Measurements from ENCODE around the gene MTM1. TPM values are rescaled to one million over a fixed set of nuclear protein-coding genes. Genes with fewer than 3 reads are reported as not detected.

MTM1 gene
- polyA plus RNA-seq, 2 donors, result 2.6 to 5.0 TPM

DNA sequence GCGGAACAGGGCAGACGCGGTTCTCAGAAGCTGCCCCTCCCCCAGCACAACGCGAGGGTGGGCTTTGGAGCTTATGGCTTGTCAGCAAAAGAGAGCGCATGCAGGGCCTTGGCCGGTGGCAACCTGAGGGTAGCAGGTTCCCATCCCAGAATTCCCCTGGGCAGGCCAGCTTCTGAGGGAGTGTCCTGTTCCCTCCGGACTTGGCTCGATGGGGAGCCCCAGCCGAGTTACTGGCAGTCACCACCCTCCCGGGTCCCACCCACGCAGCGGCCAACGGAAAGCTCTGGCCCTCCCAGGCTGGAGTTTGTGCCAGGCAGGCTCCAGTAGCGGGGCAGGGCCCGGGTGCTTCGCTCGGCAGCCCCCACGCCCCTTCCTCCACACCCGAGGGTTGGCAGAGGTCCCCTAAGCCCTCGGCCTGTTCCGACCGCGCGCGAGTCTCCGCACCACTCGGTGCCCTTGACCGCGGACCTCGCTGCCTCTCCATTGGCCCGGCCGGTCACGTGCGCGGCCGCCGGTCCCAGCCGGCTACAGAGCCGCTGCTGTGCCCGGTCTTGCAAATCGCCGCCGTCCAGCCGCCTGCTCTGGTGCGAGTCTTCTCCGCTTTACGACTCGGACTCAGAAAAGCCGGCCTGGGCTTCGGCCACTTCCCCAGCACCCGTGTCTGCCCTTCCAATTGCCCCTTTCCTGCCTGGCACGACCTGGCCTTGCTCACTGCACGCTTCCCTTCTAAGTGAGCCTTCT is 20.9 kb upstream of the MTM1 start:
- H3K36me3 ChIP-seq (ENCODE audit: control insufficient read depth in 2 of 2, insufficient read depth in 2 of 2, low read length in 1 of 2), result no peaks in the 10 kb centered on the region
- peak overlapping the region; percentile 69 to 81 for H3K27ac ChIP-seq (ENCODE audit: low read depth in 2 of 2, low read length in 1 of 2)
- 7 to 34% methylated on average over 49 to 54 of the region's 54 CpGs for WGBS, 2 donors
- peaks cover 0 to 4% of the 10 kb centered on the region in 2 donors for H3K9me3 ChIP-seq (ENCODE audit: control insufficient read depth in 2 of 2, insufficient read depth in 1 of 2, low read depth in 1 of 2, low read length in 1 of 2)
- peak overlapping the region; percentile 30 to 52 for H3K4me3 ChIP-seq (ENCODE audit: low read depth in 1 of 2, low read length in 2 of 2)
- H3K4me1 ChIP-seq (ENCODE audit: control insufficient read depth in 2 of 2, insufficient read depth in 2 of 2, low read length in 1 of 2), result peaks cover 2 to 5% of the 10 kb centered on the region in 2 donors
- H3K27me3 ChIP-seq (ENCODE audit: control insufficient read depth in 1 of 2, insufficient read depth in 2 of 2, low read length in 2 of 2), result no peaks in the 10 kb centered on the region

DNA sequence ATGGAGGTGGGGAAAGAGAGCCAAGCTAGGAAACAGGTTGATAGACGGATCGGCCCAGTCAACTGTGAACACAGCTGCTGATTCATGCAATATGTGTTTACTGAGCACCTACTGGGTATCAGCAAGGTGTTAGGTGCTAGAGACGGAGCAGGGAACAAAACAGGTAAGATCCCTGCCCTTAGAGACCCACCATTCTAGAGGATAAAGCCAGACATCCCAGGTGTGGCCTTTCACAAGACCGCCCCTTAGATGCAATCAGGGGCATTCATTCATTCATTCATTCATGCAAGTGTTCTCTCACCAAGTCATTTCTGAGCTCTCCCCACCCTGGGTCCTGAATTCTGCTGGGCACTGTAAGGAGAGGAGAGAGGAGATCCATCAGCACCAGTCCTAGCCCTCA is 20.2 kb upstream of the MTM1 start:
- no peak overlapping the region for H3K4me3 ChIP-seq (ENCODE audit: low read depth in 1 of 2, low read length in 2 of 2)
- H3K27me3 ChIP-seq (ENCODE audit: control insufficient read depth in 1 of 2, insufficient read depth in 2 of 2, low read length in 2 of 2), result no peaks in the 10 kb centered on the region
- peaks cover 0 to 4% of the 10 kb centered on the region in 2 donors for H3K9me3 ChIP-seq (ENCODE audit: control insufficient read depth in 2 of 2, insufficient read depth in 1 of 2, low read depth in 1 of 2, low read length in 1 of 2)
- peak overlapping the region; percentile 69 to 81 for H3K27ac ChIP-seq (ENCODE audit: low read depth in 2 of 2, low read length in 1 of 2)
- 64 to 66% methylated on average over 4 of the region's 4 CpGs for WGBS, 2 donors
- no peaks in the 10 kb centered on the region for H3K36me3 ChIP-seq (ENCODE audit: control insufficient read depth in 2 of 2, insufficient read depth in 2 of 2, low read length in 1 of 2)
- H3K4me1 ChIP-seq (ENCODE audit: control insufficient read depth in 2 of 2, insufficient read depth in 2 of 2, low read length in 1 of 2), result peaks cover 2 to 5% of the 10 kb centered on the region in 2 donors

DNA sequence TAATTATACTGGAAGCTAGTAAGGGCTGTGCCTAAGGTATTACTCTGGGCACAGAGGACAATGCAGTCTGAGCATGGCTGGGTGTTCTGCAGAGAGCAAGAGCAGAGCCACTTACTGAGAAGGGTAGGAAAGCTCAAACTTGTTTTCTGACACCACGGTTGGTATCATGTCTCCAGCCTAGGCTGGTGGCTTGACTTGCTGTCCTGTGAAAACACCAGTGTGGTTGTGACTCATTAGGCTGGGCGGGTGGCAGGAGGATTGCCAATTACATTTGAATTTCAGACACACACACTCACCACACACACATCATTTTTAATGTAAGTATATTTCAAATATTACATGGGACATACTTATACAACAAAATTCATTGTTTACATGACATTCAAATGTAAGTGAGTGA is 19.7 kb upstream of the MTM1 start:
- no peaks in the 10 kb centered on the region for H3K27me3 ChIP-seq (ENCODE audit: control insufficient read depth in 1 of 2, insufficient read depth in 2 of 2, low read length in 2 of 2)
- no peak overlapping the region for H3K4me3 ChIP-seq (ENCODE audit: low read depth in 1 of 2, low read length in 2 of 2)
- H3K36me3 ChIP-seq (ENCODE audit: control insufficient read depth in 2 of 2, insufficient read depth in 2 of 2, low read length in 1 of 2), result no peaks in the 10 kb centered on the region
- peak overlapping the region in 1 of 2 donors; percentile 33 for H3K27ac ChIP-seq (ENCODE audit: low read depth in 2 of 2, low read length in 1 of 2)
- H3K4me1 ChIP-seq (ENCODE audit: control insufficient read depth in 2 of 2, insufficient read depth in 2 of 2, low read length in 1 of 2), result peaks cover 2 to 5% of the 10 kb centered on the region in 2 donors
- 45 to 53% methylated on average over 2 of the region's 2 CpGs for WGBS, 2 donors
- peaks cover 0 to 4% of the 10 kb centered on the region in 2 donors for H3K9me3 ChIP-seq (ENCODE audit: control insufficient read depth in 2 of 2, insufficient read depth in 1 of 2, low read depth in 1 of 2, low read length in 1 of 2)

DNA sequence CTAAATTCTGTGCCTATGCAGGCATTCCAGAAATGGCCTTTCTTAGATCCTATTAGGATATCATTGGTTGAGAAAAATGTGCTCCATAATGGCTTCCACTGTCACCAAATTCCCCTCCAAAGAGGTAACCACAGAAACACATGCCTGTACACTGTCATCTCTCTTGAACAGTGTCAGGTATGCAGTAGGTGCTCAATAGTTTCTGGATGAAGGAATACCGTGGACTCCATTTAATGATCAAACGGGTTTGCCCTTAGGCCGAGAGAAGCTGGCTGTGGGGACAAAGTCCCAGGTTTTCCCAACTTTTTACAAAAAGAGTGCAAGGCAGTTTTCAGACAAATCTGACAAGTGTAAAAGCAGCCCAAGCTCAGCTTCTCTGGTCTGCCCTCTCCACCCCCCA is 16.5 kb upstream of the MTM1 start:
- peaks cover 2 to 5% of the 10 kb centered on the region in 2 donors for H3K4me1 ChIP-seq (ENCODE audit: control insufficient read depth in 2 of 2, insufficient read depth in 2 of 2, low read length in 1 of 2)
- H3K27ac ChIP-seq (ENCODE audit: low read depth in 2 of 2, low read length in 1 of 2), result no peak overlapping the region
- peaks cover 0 to 4% of the 10 kb centered on the region in 2 donors for H3K9me3 ChIP-seq (ENCODE audit: control insufficient read depth in 2 of 2, insufficient read depth in 1 of 2, low read depth in 1 of 2, low read length in 1 of 2)
- 83 to 89% methylated on average over 3 of the region's 3 CpGs for WGBS, 2 donors
- H3K4me3 ChIP-seq (ENCODE audit: low read depth in 1 of 2, low read length in 2 of 2), result no peak overlapping the region
- peaks cover 0 to 6% of the 10 kb centered on the region in 2 donors for H3K27me3 ChIP-seq (ENCODE audit: control insufficient read depth in 1 of 2, insufficient read depth in 2 of 2, low read length in 2 of 2)
- no peaks in the 10 kb centered on the region for H3K36me3 ChIP-seq (ENCODE audit: control insufficient read depth in 2 of 2, insufficient read depth in 2 of 2, low read length in 1 of 2)

DNA sequence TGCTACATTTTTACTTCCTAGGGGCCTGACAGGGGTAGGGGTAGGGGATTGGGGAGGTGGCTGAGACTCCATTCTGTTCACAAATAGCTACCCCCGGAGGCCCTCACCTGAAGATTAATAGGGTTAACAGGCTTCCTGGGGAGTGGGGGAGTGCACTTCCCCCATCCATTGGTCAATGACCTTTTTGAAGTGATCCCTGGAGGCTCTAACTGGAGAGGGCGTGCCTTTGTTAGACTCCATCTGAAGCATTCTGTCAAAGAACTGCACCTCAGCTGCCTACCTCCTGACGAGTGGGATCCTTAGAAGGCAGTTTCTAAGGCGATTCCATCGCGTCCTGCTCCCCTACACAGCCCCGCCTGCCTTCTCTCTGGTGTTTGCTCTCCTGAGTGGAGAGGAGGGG is 10.0 kb upstream of the MTM1 start:
- peaks cover 0 to 3% of the 10 kb centered on the region in 2 donors for H3K9me3 ChIP-seq (ENCODE audit: control insufficient read depth in 2 of 2, insufficient read depth in 1 of 2, low read depth in 1 of 2, low read length in 1 of 2)
- no peaks in the 10 kb centered on the region for H3K4me1 ChIP-seq (ENCODE audit: control insufficient read depth in 2 of 2, insufficient read depth in 2 of 2, low read length in 1 of 2)
- peaks cover 0 to 6% of the 10 kb centered on the region in 2 donors for H3K27me3 ChIP-seq (ENCODE audit: control insufficient read depth in 1 of 2, insufficient read depth in 2 of 2, low read length in 2 of 2)
- H3K36me3 ChIP-seq (ENCODE audit: control insufficient read depth in 2 of 2, insufficient read depth in 2 of 2, low read length in 1 of 2), result no peaks in the 10 kb centered on the region
- H3K27ac ChIP-seq (ENCODE audit: low read depth in 2 of 2, low read length in 1 of 2), result no peak overlapping the region
- no peak overlapping the region for H3K4me3 ChIP-seq (ENCODE audit: low read depth in 1 of 2, low read length in 2 of 2)
- 34 to 61% methylated on average over 7 of the region's 7 CpGs for WGBS, 2 donors

DNA sequence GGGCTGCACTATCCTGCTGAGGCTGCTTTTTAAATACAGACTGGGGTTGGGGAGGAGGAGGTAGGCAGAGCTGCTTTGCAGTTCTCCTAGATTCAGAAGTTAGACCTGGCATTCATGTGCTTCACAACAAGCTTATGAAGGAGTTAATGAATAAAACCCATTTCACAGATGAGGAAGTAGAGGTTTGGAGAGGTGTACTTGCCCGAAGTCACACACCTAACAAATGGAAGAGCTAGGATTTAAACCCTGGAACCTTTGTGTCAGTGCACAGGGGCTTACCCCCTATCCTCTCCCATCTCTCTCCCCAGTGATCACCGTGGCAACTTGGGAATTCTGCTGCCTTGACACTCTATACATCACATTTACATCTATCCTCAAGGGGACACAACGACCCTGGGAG is 3.6 kb upstream of the MTM1 start:
- Histone ChIP-seq H3K9me3 (ENCODE audit: control insufficient read depth in 2 of 2, insufficient read depth in 1 of 2, low read depth in 1 of 2, low read length in 1 of 2) (no peaks in the 10 kb centered on the region), H3K36me3 (ENCODE audit: control insufficient read depth in 2 of 2, insufficient read depth in 2 of 2, low read length in 1 of 2) (no peaks in the 10 kb centered on the region), H3K27ac (ENCODE audit: low read depth in 2 of 2, low read length in 1 of 2) (no peak overlapping the region), H3K4me1 (ENCODE audit: control insufficient read depth in 2 of 2, insufficient read depth in 2 of 2, low read length in 1 of 2) (no peaks in the 10 kb centered on the region), H3K4me3 (ENCODE audit: low read depth in 1 of 2, low read length in 2 of 2) (no peak overlapping the region), H3K27me3 (ENCODE audit: control insufficient read depth in 1 of 2, insufficient read depth in 2 of 2, low read length in 2 of 2) (no peaks in the 10 kb centered on the region)
- WGBS, 2 donors, result 56 to 68% methylated on average over 3 of the region's 3 CpGs

DNA sequence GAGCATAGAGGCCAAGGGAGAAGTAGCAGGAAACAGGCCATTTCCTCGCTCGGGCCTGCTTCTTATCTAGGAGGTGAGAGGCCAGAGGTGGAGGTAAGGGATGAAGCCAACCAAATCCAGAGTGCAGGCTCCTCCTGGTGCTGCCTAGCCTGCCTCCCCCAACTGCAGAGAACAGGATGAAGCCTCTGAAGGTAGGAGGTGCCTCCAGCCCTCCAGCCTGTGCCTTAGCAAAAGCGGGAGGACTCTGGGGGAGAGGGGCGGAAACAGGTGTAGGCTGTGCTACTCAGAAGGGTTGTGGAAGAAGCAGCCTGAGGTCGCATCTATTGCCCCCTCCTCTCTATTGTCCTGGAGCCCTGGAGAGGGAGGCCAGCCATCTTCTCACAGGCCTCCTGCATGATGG is 2.9 kb upstream of the MTM1 start:
- no peaks in the 10 kb centered on the region for H3K4me1 ChIP-seq (ENCODE audit: control insufficient read depth in 2 of 2, insufficient read depth in 2 of 2, low read length in 1 of 2)
- no peaks in the 10 kb centered on the region for H3K36me3 ChIP-seq (ENCODE audit: control insufficient read depth in 2 of 2, insufficient read depth in 2 of 2, low read length in 1 of 2)
- no peaks in the 10 kb centered on the region for H3K27me3 ChIP-seq (ENCODE audit: control insufficient read depth in 1 of 2, insufficient read depth in 2 of 2, low read length in 2 of 2)
- no peak overlapping the region for H3K4me3 ChIP-seq (ENCODE audit: low read depth in 1 of 2, low read length in 2 of 2)
- H3K9me3 ChIP-seq (ENCODE audit: control insufficient read depth in 2 of 2, insufficient read depth in 1 of 2, low read depth in 1 of 2, low read length in 1 of 2), result no peaks in the 10 kb centered on the region
- no peak overlapping the region for H3K27ac ChIP-seq (ENCODE audit: low read depth in 2 of 2, low read length in 1 of 2)
- 69 to 85% methylated on average over 5 of the region's 5 CpGs for WGBS, 2 donors

DNA sequence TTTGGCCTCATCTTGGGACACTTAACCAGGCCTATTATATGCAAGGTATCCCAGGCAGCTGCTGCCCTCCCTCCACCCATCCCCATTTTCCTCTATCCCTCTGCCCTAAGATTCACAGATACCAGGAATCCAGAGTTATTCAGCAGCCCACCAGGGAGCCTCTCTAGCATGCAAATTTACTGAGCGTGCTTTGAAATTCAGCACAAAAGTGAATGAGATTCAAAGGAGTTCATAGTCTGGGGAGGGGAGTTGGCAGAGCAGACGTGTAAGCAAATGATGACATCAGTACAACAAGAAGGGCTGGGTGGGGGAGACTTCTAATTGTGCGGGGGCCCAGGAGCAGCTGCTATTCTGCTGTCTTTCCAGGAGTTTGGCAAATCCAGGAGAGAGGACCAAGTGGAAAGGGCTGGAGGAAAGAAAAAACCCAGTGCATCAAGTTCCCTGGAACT is 1.7 kb upstream of the MTM1 start:
- 52 to 62% methylated on average over 3 of the region's 3 CpGs for WGBS, 2 donors
- no peaks in the 10 kb centered on the region for H3K4me1 ChIP-seq (ENCODE audit: control insufficient read depth in 2 of 2, insufficient read depth in 2 of 2, low read length in 1 of 2)

DNA sequence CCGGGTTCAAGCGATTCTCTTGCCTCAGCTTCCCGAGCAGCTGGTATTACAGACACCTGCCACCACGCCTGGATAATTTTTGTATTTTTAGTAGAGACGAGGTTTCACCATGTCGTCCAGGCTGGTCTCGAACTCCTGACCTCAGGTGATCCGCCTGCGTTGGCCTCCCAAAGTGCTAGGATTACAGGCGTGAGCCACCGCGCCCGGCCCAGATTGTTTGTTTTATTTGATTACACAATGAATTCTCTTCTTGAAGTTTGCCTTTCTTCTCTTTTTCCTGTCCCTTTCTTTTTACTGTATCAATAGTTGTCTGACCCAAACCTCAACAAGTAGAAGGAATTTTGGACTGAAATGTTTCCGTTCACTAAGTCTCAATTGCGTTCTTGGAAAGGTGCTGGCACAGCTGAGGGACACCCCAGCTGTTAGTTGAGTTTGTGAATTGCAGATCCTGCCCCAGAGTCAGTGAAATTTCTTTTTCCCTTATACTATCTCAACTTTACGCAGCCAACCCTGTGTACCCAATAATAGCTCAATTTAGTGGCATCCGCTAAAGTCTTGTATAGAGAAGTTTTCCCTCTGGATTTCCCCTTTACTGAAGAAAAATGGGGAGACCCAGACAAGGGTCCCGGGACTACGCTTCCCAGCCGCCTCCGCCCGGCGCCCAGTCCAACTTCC is 639 bp upstream of the MTM1 start:
- H3K27ac ChIP-seq (ENCODE audit: low read depth in 2 of 2, low read length in 1 of 2), result peak overlapping the region in 1 of 2 donors; percentile 42

More for the DNA sequence above, 1.7 kb upstream of the MTM1 start:
- Histone ChIP-seq H3K9me3 (ENCODE audit: control insufficient read depth in 2 of 2, insufficient read depth in 1 of 2, low read depth in 1 of 2, low read length in 1 of 2) (no peaks in the 10 kb centered on the region), H3K36me3 (ENCODE audit: control insufficient read depth in 2 of 2, insufficient read depth in 2 of 2, low read length in 1 of 2) (no peaks in the 10 kb centered on the region), H3K27ac (ENCODE audit: low read depth in 2 of 2, low read length in 1 of 2) (no peak overlapping the region), H3K4me3 (ENCODE audit: low read depth in 1 of 2, low read length in 2 of 2) (no peak overlapping the region), H3K27me3 (ENCODE audit: control insufficient read depth in 1 of 2, insufficient read depth in 2 of 2, low read length in 2 of 2) (no peaks in the 10 kb centered on the region)

More for the DNA sequence above, 639 bp upstream of the MTM1 start:
- Histone ChIP-seq H3K4me3 (ENCODE audit: low read depth in 1 of 2, low read length in 2 of 2) (no peak overlapping the region), H3K4me1 (ENCODE audit: control insufficient read depth in 2 of 2, insufficient read depth in 2 of 2, low read length in 1 of 2) (no peaks in the 10 kb centered on the region), H3K9me3 (ENCODE audit: control insufficient read depth in 2 of 2, insufficient read depth in 1 of 2, low read depth in 1 of 2, low read length in 1 of 2) (no peaks in the 10 kb centered on the region), H3K36me3 (ENCODE audit: control insufficient read depth in 2 of 2, insufficient read depth in 2 of 2, low read length in 1 of 2) (no peaks in the 10 kb centered on the region), H3K27me3 (ENCODE audit: control insufficient read depth in 1 of 2, insufficient read depth in 2 of 2, low read length in 2 of 2) (no peaks in the 10 kb centered on the region)
- 47 to 54% methylated on average over 23 of the region's 23 CpGs for WGBS, 2 donors
